Measurements from ENCODE around the gene KRT74.

KRT74 gene

GRCh38 chr12:52613384-52614030 lies 39.9 kb upstream of the KRT74 start:
- TF ChIP-seq CTCF (IDR thresholded peaks at IDR 0.05; ENCODE audit: poor library complexity, severe bottlenecking): no peak
- ATAC-seq (ENCODE audit: low read depth) (no peak), DNase-seq (ENCODE audit: low spot score) (no peak)
- Histone ChIP-seq H3K4me1 (ENCODE audit: insufficient read depth, poor library complexity, severe bottlenecking) (no peaks in the 10 kb centered on the region), H3K4me3 (ENCODE audit: severe bottlenecking) (no peak overlapping the region), H3K27me3 (ENCODE audit: insufficient read depth, poor library complexity, severe bottlenecking) (no peaks in the 10 kb centered on the region), H3K27ac (ENCODE audit: poor library complexity, severe bottlenecking) (no peak overlapping the region), H3K9me3 (ENCODE audit: severe bottlenecking) (no peaks in the 10 kb centered on the region), H3K36me3 (ENCODE audit: low read depth) (no peaks in the 10 kb centered on the region)

GRCh38 chr12:52612431-52613383 lies 39.1 kb upstream of the KRT74 start:
- H3K27me3 ChIP-seq (ENCODE audit: insufficient read depth, poor library complexity, severe bottlenecking): no peaks in the 10 kb centered on the region
- DNase-seq (ENCODE audit: low spot score) (no peak), ATAC-seq (ENCODE audit: low read depth) (no peak)
- H3K36me3 ChIP-seq (ENCODE audit: low read depth): no peaks in the 10 kb centered on the region
- TF ChIP-seq CTCF (IDR thresholded peaks at IDR 0.05; ENCODE audit: poor library complexity, severe bottlenecking): no peak
- H3K9me3 ChIP-seq (ENCODE audit: severe bottlenecking): no peaks in the 10 kb centered on the region
- no peaks in the 10 kb centered on the region for H3K4me1 ChIP-seq (ENCODE audit: insufficient read depth, poor library complexity, severe bottlenecking)
- no peak overlapping the region for H3K4me3 ChIP-seq (ENCODE audit: severe bottlenecking)
- H3K27ac ChIP-seq (ENCODE audit: poor library complexity, severe bottlenecking): no peak overlapping the region

- Histone ChIP-seq H3K27me3 (ENCODE audit: insufficient read depth, poor library complexity, severe bottlenecking) (no peaks in the 10 kb centered on the region), H3K4me1 (ENCODE audit: insufficient read depth, poor library complexity, severe bottlenecking) (no peaks in the 10 kb centered on the region), H3K9me3 (ENCODE audit: severe bottlenecking) (no peaks in the 10 kb centered on the region), H3K4me3 (ENCODE audit: severe bottlenecking) (no peak overlapping the region), H3K36me3 (ENCODE audit: low read depth) (no peaks in the 10 kb centered on the region), H3K27ac (ENCODE audit: poor library complexity, severe bottlenecking) (no peak overlapping the region)
- ATAC-seq (ENCODE audit: low read depth) (no peak), DNase-seq (ENCODE audit: low spot score) (no peak)
- TF ChIP-seq CTCF (IDR thresholded peaks at IDR 0.05; ENCODE audit: poor library complexity, severe bottlenecking): no peak
These were observed 37.4 kb upstream of the KRT74 start for GRCh38 chr12:52611080-52611468.

GRCh38 chr12:52608826-52609630 lies 35.4 kb upstream of the KRT74 start:
- DNase-seq (ENCODE audit: low spot score): peak; percentile 19

More at GRCh38 chr12:52608826-52609630, 35.4 kb upstream of the KRT74 start:
- no peaks in the 10 kb centered on the region for H3K4me1 ChIP-seq (ENCODE audit: insufficient read depth, poor library complexity, severe bottlenecking)
- no peaks in the 10 kb centered on the region for H3K27me3 ChIP-seq (ENCODE audit: insufficient read depth, poor library complexity, severe bottlenecking)
- no peak for TF ChIP-seq CTCF (IDR thresholded peaks at IDR 0.05; ENCODE audit: poor library complexity, severe bottlenecking)
- H3K4me3 ChIP-seq (ENCODE audit: severe bottlenecking): no peak overlapping the region
- H3K27ac ChIP-seq (ENCODE audit: poor library complexity, severe bottlenecking): no peak overlapping the region
- no peaks in the 10 kb centered on the region for H3K9me3 ChIP-seq (ENCODE audit: severe bottlenecking)
- no peaks in the 10 kb centered on the region for H3K36me3 ChIP-seq (ENCODE audit: low read depth)
- no peak for ATAC-seq (ENCODE audit: low read depth)

Measured in RWPE2 (cell line).